ENCODE data around the gene RASGEF1B. TPM values are rescaled to one million over a fixed set of nuclear protein-coding genes. Genes with fewer than 3 reads are reported as not detected.

RASGEF1B gene
- 10 to 100 TPM; 43.9 to 75.9 (median 50.0) TPM for polyA plus RNA-seq (ENCODE audit: low read depth in 6 of 6)

GRCh38 chr4:81471588-81472280 lies at the start of gene RASGEF1B:
Gene RASGEF1B (minus strand): TSS chr4:81471907. CDS start chr4:81459508, 12,399 bp downstream.
- ATAC-seq (ENCODE audit: low read depth in 2 of 2) (peak; percentile 72 to 77), DNase-seq (peak; percentile 99)
- Mint-ChIP-seq H3K27me3 (no peaks in the 10 kb centered on the region), H3K36me3 (peaks cover 0 to 8% of the 10 kb centered on the region in 2 donors), H3K9me3 (peaks cover 0 to 4% (median 0%) of the 10 kb centered on the region in 7 donors), H3K27ac (peak within 1 kb of the TSS; percentile 95 to 99 (median 99)), H3K4me1 (peaks cover 47 to 59% (median 49%) of the 10 kb centered on the region in 3 donors), H3K4me3 (peak within 1 kb of the TSS; percentile 90 to 99 (median 96))

- peaks cover 4 to 28% (median 20%) of the 10 kb centered on the region in 3 donors for H3K4me1 Mint-ChIP-seq
- ATAC-seq (ENCODE audit: low read depth in 2 of 2), result no peak
- no peak overlapping the region for H3K27ac Mint-ChIP-seq
- DNase-seq, result no peak
- no peaks in the 10 kb centered on the region for H3K36me3 Mint-ChIP-seq
- no peak overlapping the region for H3K4me3 Mint-ChIP-seq
- H3K27me3 Mint-ChIP-seq, result no peaks in the 10 kb centered on the region
- H3K9me3 Mint-ChIP-seq, result peaks cover 0 to 3% (median 0%) of the 10 kb centered on the region in 7 donors
Observed at GRCh38 chr4:81519856-81520255, 48.1 kb upstream of the RASGEF1B start.

GRCh38 chr4:81519427-81519773 lies 47.7 kb upstream of the RASGEF1B start:
- peaks cover 4 to 32% (median 18%) of the 10 kb centered on the region in 3 donors for H3K4me1 Mint-ChIP-seq
- no peak overlapping the region for H3K4me3 Mint-ChIP-seq
- peaks cover 0 to 3% (median 0%) of the 10 kb centered on the region in 7 donors for H3K9me3 Mint-ChIP-seq

GRCh38 chr4:81518762-81519426 lies 47.2 kb upstream of the RASGEF1B start:
- Mint-ChIP-seq H3K27me3 (no peaks in the 10 kb centered on the region), H3K27ac (peak overlapping the region in 2 of 6 donors; percentile 2 to 40), H3K4me3 (no peak overlapping the region), H3K36me3 (no peaks in the 10 kb centered on the region), H3K4me1 (peaks cover 4 to 37% (median 23%) of the 10 kb centered on the region in 3 donors), H3K9me3 (peaks cover 0 to 3% (median 0%) of the 10 kb centered on the region in 7 donors)
- ATAC-seq (ENCODE audit: low read depth in 2 of 2) (peak in 1 of 2 donors; percentile 25), DNase-seq (no peak)

More at GRCh38 chr4:81519427-81519773, 47.7 kb upstream of the RASGEF1B start:
- DNase-seq (no peak), ATAC-seq (ENCODE audit: low read depth in 2 of 2) (no peak)
- H3K27me3 Mint-ChIP-seq, result no peaks in the 10 kb centered on the region
- no peak overlapping the region for H3K27ac Mint-ChIP-seq
- H3K36me3 Mint-ChIP-seq, result no peaks in the 10 kb centered on the region

GRCh38 chr4:81516241-81516640 lies 44.5 kb upstream of the RASGEF1B start:
- Mint-ChIP-seq H3K36me3 (no peaks in the 10 kb centered on the region), H3K4me1 (peaks cover 17 to 44% (median 36%) of the 10 kb centered on the region in 3 donors), H3K9me3 (peaks cover 0 to 3% (median 0%) of the 10 kb centered on the region in 7 donors), H3K4me3 (no peak overlapping the region), H3K27ac (peak overlapping the region in 3 of 6 donors; percentile 24 to 90 (median 33)), H3K27me3 (no peaks in the 10 kb centered on the region)
- DNase-seq (no peak), ATAC-seq (ENCODE audit: low read depth in 2 of 2) (no peak)

GRCh38 chr4:81512757-81513501 lies 41.2 kb upstream of the RASGEF1B start:
- peak overlapping the region; percentile 29 to 81 (median 70) for H3K4me3 Mint-ChIP-seq
- peak; percentile 89 to 91 for ATAC-seq (ENCODE audit: low read depth in 2 of 2)
- H3K27me3 Mint-ChIP-seq, result no peaks in the 10 kb centered on the region
- H3K9me3 Mint-ChIP-seq, result peaks cover 0 to 3% (median 0%) of the 10 kb centered on the region in 7 donors
- H3K27ac Mint-ChIP-seq, result peak overlapping the region; percentile 76 to 96 (median 94)
- DNase-seq, result peak; percentile 79
- H3K4me1 Mint-ChIP-seq, result peaks cover 32 to 65% (median 46%) of the 10 kb centered on the region in 3 donors
- no peaks in the 10 kb centered on the region for H3K36me3 Mint-ChIP-seq

GRCh38 chr4:81512001-81512756 lies 40.5 kb upstream of the RASGEF1B start:
- ATAC-seq (ENCODE audit: low read depth in 2 of 2), result no peak
- H3K27me3 Mint-ChIP-seq, result no peaks in the 10 kb centered on the region
- DNase-seq, result no peak
- peak overlapping the region; percentile 57 to 96 (median 92) for H3K27ac Mint-ChIP-seq
- H3K36me3 Mint-ChIP-seq, result no peaks in the 10 kb centered on the region
- H3K9me3 Mint-ChIP-seq, result peaks cover 0 to 2% (median 0%) of the 10 kb centered on the region in 7 donors
- peak overlapping the region in 6 of 8 donors; percentile 4 to 81 (median 64) for H3K4me3 Mint-ChIP-seq
- H3K4me1 Mint-ChIP-seq, result peaks cover 38 to 71% (median 53%) of the 10 kb centered on the region in 3 donors

GRCh38 chr4:81510643-81511178 lies 39.0 kb upstream of the RASGEF1B start:
- H3K27me3 Mint-ChIP-seq, result no peaks in the 10 kb centered on the region
- H3K9me3 Mint-ChIP-seq, result no peaks in the 10 kb centered on the region
- H3K4me3 Mint-ChIP-seq, result no peak overlapping the region
- ATAC-seq (ENCODE audit: low read depth in 2 of 2) (no peak), DNase-seq (no peak)
- H3K36me3 Mint-ChIP-seq, result no peaks in the 10 kb centered on the region
- H3K27ac Mint-ChIP-seq, result peak overlapping the region in 3 of 6 donors; percentile 54 to 70 (median 59)
- peaks cover 52 to 86% (median 62%) of the 10 kb centered on the region in 3 donors for H3K4me1 Mint-ChIP-seq

GRCh38 chr4:81509822-81510221 lies 38.1 kb upstream of the RASGEF1B start:
- DNase-seq (no peak), ATAC-seq (ENCODE audit: low read depth in 2 of 2) (no peak)
- H3K36me3 Mint-ChIP-seq, result no peaks in the 10 kb centered on the region
- H3K4me3 Mint-ChIP-seq, result peak overlapping the region in 5 of 8 donors; percentile 6 to 37 (median 9)
- no peaks in the 10 kb centered on the region for H3K9me3 Mint-ChIP-seq
- peak overlapping the region in 2 of 6 donors; percentile 41 to 70 for H3K27ac Mint-ChIP-seq
- no peaks in the 10 kb centered on the region for H3K27me3 Mint-ChIP-seq
- H3K4me1 Mint-ChIP-seq, result peaks cover 61 to 90% (median 66%) of the 10 kb centered on the region in 3 donors

GRCh38 chr4:81509191-81509590 lies 37.5 kb upstream of the RASGEF1B start:
- ATAC-seq (ENCODE audit: low read depth in 2 of 2), result no peak
- Mint-ChIP-seq H3K27me3 (no peaks in the 10 kb centered on the region), H3K27ac (peak overlapping the region in 3 of 6 donors; percentile 9 to 70 (median 41)), H3K4me3 (no peak overlapping the region), H3K36me3 (no peaks in the 10 kb centered on the region), H3K9me3 (no peaks in the 10 kb centered on the region), H3K4me1 (peaks cover 67 to 89% (median 68%) of the 10 kb centered on the region in 3 donors)
- no peak for DNase-seq

GRCh38 chr4:81508411-81509185 lies 36.9 kb upstream of the RASGEF1B start:
- ATAC-seq (ENCODE audit: low read depth in 2 of 2) (no peak), DNase-seq (no peak)
- Mint-ChIP-seq H3K27me3 (no peaks in the 10 kb centered on the region), H3K4me1 (peaks cover 68 to 91% (median 74%) of the 10 kb centered on the region in 3 donors), H3K36me3 (no peaks in the 10 kb centered on the region), H3K27ac (peak overlapping the region in 4 of 6 donors; percentile 9 to 85 (median 35)), H3K9me3 (no peaks in the 10 kb centered on the region), H3K4me3 (peak overlapping the region in 1 of 8 donors; percentile 14)

- H3K27me3 Mint-ChIP-seq, result no peaks in the 10 kb centered on the region
Observed at GRCh38 chr4:81507530-81507929, 35.8 kb upstream of the RASGEF1B start.

More at GRCh38 chr4:81507530-81507929, 35.8 kb upstream of the RASGEF1B start:
- no peak for DNase-seq
- no peaks in the 10 kb centered on the region for H3K36me3 Mint-ChIP-seq
- peaks cover 60 to 83% (median 72%) of the 10 kb centered on the region in 3 donors for H3K4me1 Mint-ChIP-seq
- H3K4me3 Mint-ChIP-seq, result no peak overlapping the region
- ATAC-seq (ENCODE audit: low read depth in 2 of 2), result no peak
- peak overlapping the region; percentile 3 to 85 (median 61) for H3K27ac Mint-ChIP-seq
- no peaks in the 10 kb centered on the region for H3K9me3 Mint-ChIP-seq
